ENCODE data around the gene LENG8.
A peak's percentile ranks its signal among the peaks of the same experiment; 100 is the strongest.

Gene LENG8

DNA sequence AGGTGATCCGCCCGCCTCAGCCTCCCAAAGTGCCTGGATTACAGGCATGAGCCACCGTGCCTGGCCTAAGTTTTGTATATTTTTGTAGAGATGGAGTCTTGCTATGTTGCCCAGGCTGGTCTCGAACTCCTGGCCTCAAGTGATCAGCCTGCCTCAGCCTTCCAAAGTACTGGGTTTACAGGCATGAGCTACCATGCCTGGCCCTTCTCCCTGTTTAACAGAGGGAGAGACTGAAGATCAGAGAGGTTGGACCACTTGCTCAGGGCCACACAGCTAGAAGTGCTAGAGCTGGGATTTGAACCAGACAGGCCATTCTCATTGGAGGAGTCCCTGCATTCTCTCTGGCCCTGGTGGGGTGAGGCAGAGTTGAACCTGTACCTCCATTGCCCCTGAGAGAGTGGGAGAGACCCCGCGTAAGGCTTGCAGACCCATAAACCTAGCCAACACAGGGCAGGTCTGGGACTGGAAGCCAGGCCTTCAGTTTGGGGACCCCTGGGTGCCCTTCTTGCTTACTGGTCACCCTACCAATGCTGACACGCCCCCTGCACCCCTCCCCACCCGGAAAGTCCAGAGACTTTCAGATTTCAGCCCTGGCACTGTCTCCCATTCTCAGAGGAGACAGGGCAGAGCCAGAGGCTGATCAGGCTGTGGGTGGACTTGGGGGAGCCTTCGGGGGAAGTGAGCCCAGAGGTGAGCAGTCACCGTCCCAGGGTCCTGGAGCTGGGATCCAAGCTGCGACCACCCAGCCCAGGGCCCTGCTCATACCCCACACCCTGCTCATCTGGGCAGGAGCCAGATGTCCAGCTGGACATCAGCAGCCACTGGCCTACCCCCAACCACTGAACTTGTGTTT is 20.4 kb upstream of the LENG8 start:
- ChIA-PET POLR2A (interaction anchor here (0.6 to 3.0 kb wide), 7 partner anchors 10 to 237 kb away, joined by 3 to 18 read pairs (median 4); partner anchors contain the start of genes CDC42EP5, LENG8 and LENG9), CTCF (interaction anchor here (0.6 to 2.8 kb wide), 5 partner anchors 10 to 1112 kb away, joined by 3 to 15 read pairs (median 5); no protein-coding TSS in a partner anchor)
- Histone ChIP-seq H3K27ac (ENCODE audit: extremely low read depth, low read depth, low read length) (no peak overlapping the region), H3K9me3 (ENCODE audit: control insufficient read depth, insufficient read depth, low read depth, low read length) (no peaks in the 10 kb centered on the region), H3K4me1 (ENCODE audit: control insufficient read depth, insufficient read depth, low read length) (peaks cover 10% of the 10 kb centered on the region), H3K36me3 (ENCODE audit: control insufficient read depth in 2 of 2, insufficient read depth in 1 of 2, low read length in 2 of 2) (no peaks in the 10 kb centered on the region), H3K4me3 (ENCODE audit: low read depth, low read length) (no peak overlapping the region)
- TF ChIP-seq ZNF324 (tag by site-specific recombination; IDR thresholded peaks at IDR 0.05) (no peak), ZNF768 (tag by site-specific recombination; IDR thresholded peaks at IDR 0.05) (peak; percentile 73; the same call in 1 of the 2 replicates), ZNF121 (tag by site-specific recombination; IDR thresholded peaks at IDR 0.05) (peak; percentile 85)

DNA sequence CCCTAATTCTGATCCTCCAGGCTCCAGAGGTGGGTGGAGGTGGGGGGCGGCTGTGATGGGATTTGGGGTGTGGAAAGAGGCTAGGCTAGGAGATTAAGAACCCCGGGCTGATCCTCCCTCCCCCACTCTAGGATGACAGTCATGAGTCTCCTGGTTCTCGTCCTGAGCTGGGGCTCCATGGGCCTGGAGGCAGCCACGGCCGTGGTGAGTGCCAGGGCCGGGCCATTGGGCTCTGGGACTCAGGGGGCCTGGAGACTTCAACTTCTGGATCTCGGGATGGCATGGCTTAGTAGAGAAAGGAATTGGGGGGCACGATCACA is 19.9 kb upstream of the LENG8 start:
- POLR2A ChIA-PET = interaction anchor here (0.6 to 3.0 kb wide), 6 partner anchors 9 to 268 kb away, joined by 3 to 18 read pairs (median 7); partner anchors contain the start of genes CDC42EP5 and LENG8
- TF ChIP-seq ZEB2 (tag by site-specific recombination; IDR thresholded peaks at IDR 0.05) = no peak
- TF ChIP-seq ZFHX2 (tag by site-specific recombination; conservative IDR thresholded peaks at IDR 0.05) = peak; percentile 47
- TF ChIP-seq GLIS1 (tag by site-specific recombination; IDR thresholded peaks at IDR 0.05) = no peak
- no peak for TF ChIP-seq ZNF146 (tag by site-specific recombination; IDR thresholded peaks at IDR 0.05)
- TF ChIP-seq ZSCAN30 (tag by site-specific recombination; IDR thresholded peaks at IDR 0.05) = no peak
- no peak for TF ChIP-seq ZNF302 (tag by site-specific recombination; IDR thresholded peaks at IDR 0.05; ENCODE audit: low read depth)
- peaks cover 10% of the 10 kb centered on the region for H3K4me1 ChIP-seq (ENCODE audit: control insufficient read depth, insufficient read depth, low read length)
- no peak overlapping the region for H3K27ac ChIP-seq (ENCODE audit: extremely low read depth, low read depth, low read length)
- no peak overlapping the region for H3K4me3 ChIP-seq (ENCODE audit: low read depth, low read length)
- H3K9me3 ChIP-seq (ENCODE audit: control insufficient read depth, insufficient read depth, low read depth, low read length) = no peaks in the 10 kb centered on the region
- H3K36me3 ChIP-seq (ENCODE audit: control insufficient read depth in 2 of 2, insufficient read depth in 1 of 2, low read length in 2 of 2) = no peaks in the 10 kb centered on the region
- CTCF ChIA-PET = interaction anchor here (0.6 to 2.8 kb wide), 4 partner anchors 10 to 1111 kb away, joined by 3 to 15 read pairs (median 5); no protein-coding TSS in a partner anchor

DNA sequence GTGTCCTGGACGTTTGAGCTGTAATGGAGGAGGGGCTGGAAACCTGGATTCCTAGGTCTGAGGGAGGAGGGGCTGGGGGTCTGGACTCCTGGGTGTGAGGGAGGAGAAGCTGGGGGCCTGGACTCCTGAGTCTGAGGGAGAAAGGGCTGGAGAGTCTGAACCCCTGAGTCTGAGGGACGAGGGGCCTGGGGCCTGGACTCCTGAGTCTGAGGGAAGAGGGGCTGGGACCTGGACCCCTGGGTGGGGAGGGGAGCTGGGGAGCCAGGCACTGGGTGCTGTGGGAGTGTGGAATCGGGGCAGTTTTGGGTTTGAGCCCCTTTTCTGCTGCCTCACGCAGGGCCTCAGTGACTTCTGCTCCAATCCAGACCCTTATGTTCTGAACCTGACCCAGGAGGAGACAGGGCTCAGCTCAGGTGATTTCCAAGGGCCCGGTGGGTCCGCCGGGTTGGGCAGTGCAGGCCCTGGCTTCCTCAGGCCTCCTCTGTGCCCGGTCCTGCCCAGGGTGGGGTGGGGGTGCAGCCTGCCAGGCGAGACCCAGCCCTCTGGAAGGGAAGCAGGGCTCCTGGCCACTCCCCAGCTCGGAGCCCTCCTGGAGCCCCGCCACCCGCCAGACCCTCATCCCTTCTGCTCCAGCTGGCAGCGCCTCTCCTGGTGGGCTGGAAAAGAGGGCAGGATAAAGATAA is 19.3 kb upstream of the LENG8 start:
- Histone ChIP-seq H3K36me3 (ENCODE audit: control insufficient read depth in 2 of 2, insufficient read depth in 1 of 2, low read length in 2 of 2) (peaks cover 0 to 4% of the 10 kb centered on the region in 2 experiments; a peak in 1 of 3 replicates), H3K4me3 (ENCODE audit: low read depth, low read length) (no peak overlapping the region), H3K4me1 (ENCODE audit: control insufficient read depth, insufficient read depth, low read length) (peaks cover 10% of the 10 kb centered on the region), H3K27ac (ENCODE audit: extremely low read depth, low read depth, low read length) (no peak overlapping the region), H3K9me3 (ENCODE audit: control insufficient read depth, insufficient read depth, low read depth, low read length) (no peaks in the 10 kb centered on the region)
- ChIA-PET CTCF (interaction anchor here (0.6 to 2.8 kb wide), 6 partner anchors 9 to 1111 kb away, joined by 3 to 15 read pairs (median 5); no protein-coding TSS in a partner anchor), POLR2A (interaction anchor here (0.6 to 3.0 kb wide), 11 partner anchors 7 to 268 kb away, joined by 3 to 18 read pairs (median 4); partner anchors contain the start of genes CDC42EP5, LENG8 and LENG9)
- TF ChIP-seq, protein P1, sequence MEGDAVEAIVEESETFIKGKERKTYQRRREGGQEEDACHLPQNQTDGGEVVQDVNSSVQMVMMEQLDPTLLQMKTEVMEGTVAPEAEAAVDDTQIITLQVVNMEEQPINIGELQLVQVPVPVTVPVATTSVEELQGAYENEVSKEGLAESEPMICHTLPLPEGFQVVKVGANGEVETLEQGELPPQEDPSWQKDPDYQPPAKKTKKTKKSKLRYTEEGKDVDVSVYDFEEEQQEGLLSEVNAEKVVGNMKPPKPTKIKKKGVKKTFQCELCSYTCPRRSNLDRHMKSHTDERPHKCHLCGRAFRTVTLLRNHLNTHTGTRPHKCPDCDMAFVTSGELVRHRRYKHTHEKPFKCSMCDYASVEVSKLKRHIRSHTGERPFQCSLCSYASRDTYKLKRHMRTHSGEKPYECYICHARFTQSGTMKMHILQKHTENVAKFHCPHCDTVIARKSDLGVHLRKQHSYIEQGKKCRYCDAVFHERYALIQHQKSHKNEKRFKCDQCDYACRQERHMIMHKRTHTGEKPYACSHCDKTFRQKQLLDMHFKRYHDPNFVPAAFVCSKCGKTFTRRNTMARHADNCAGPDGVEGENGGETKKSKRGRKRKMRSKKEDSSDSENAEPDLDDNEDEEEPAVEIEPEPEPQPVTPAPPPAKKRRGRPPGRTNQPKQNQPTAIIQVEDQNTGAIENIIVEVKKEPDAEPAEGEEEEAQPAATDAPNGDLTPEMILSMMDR (tag by site-specific recombination; IDR thresholded peaks at IDR 0.05) = 0 out of 2 replicates have a peak, but pooled peaks have one; percentile 22
- TF ChIP-seq ZNF214 (tag by site-specific recombination; IDR thresholded peaks at IDR 0.05; ENCODE audit: borderline replicate concordance) = no peak

All from HEK293 (cell line).